Adipocyte (in vitro differentiated cells): ENCODE measurements around the gene ENAH.
"Not testable (repeated sequence)": the region's sequence is repeated elsewhere in the genome, so short reads cannot be mapped to it uniquely, and the experiment has no call there.

ENCODE experiments used
- DNase-seq: peaks from one replicate; pipeline ENCODE4 v3.0.0-alpha.2; 2015; ENCODE audit warnings: low read depth
- H3K27me3 ChIP-seq: replicated peaks from 2 replicates; pipeline ENCODE4 v1.7.0; 2013; ENCODE audit warnings: mild to moderate bottlenecking, low read length, moderate library complexity; ENCODE audit not compliant: control insufficient read depth, insufficient read depth
- H3K36me3 ChIP-seq: 2 replicates; pipeline ENCODE4 v1.7.0; 2013; ENCODE audit warnings: low read length, mild to moderate bottlenecking, moderate library complexity; ENCODE audit not compliant: control insufficient read depth, insufficient read depth, severe bottlenecking
- H3K4me1 ChIP-seq: 2 replicates; pipeline ENCODE4 v1.7.0; 2013; ENCODE audit warnings: mild to moderate bottlenecking, low read length, moderate library complexity; ENCODE audit not compliant: control insufficient read depth, insufficient read depth
- H3K4me3 ChIP-seq: 2 replicates; pipeline ENCODE4 v1.7.0; 2013; ENCODE audit warnings: mild to moderate bottlenecking, low read length, moderate library complexity
- H3K9ac ChIP-seq: 2 replicates; pipeline ENCODE4 v1.7.0; 2013; ENCODE audit warnings: mild to moderate bottlenecking, low read length, moderate library complexity
- H3K9me3 ChIP-seq: 2 replicates; pipeline ENCODE4 v1.7.0; 2013; ENCODE audit warnings: mild to moderate bottlenecking, low read length, moderate library complexity; ENCODE audit not compliant: control insufficient read depth

Gene ENAH

DNA sequence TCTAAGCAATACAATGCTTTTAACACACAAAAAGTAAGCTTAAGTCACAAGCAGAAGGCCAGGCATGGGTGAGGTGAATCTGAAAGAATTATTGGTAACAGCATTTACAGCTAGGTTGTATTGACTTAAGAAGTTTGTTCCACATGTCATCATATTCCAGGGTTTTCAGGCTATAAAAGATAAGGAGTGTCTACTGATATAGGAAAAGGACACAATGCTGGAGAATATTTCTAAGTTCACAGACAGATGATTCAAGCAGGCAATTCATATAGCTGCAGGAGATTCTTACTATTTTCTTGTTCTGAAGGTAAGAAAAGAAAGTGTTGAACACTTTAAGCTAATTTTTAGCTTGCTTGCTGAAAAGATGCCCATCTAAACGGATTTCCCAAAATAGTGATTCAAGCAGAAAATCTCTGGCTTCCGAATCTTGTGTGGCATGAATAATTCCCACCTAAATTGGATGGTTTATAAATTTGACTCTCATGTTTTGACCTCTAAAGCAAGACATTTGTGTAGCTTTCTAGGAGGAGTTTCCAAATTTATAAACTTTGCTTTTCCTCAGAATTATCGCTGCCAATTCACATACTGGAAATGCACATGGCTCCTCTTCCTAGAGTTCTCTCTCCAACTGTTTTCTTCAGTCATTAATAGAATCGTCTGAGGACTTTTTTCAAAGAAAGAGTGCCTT is 129.5 kb downstream of the ENAH start:
- Histone ChIP-seq H3K4me1 (peaks cover 14% of the 10 kb centered on the region), H3K4me3 (no peak overlapping the region), H3K36me3 (peaks cover 9% of the 10 kb centered on the region), H3K9me3 (no peaks in the 10 kb centered on the region), H3K9ac (no peak overlapping the region), H3K27me3 (no peaks in the 10 kb centered on the region)
- no peak for DNase-seq

DNA sequence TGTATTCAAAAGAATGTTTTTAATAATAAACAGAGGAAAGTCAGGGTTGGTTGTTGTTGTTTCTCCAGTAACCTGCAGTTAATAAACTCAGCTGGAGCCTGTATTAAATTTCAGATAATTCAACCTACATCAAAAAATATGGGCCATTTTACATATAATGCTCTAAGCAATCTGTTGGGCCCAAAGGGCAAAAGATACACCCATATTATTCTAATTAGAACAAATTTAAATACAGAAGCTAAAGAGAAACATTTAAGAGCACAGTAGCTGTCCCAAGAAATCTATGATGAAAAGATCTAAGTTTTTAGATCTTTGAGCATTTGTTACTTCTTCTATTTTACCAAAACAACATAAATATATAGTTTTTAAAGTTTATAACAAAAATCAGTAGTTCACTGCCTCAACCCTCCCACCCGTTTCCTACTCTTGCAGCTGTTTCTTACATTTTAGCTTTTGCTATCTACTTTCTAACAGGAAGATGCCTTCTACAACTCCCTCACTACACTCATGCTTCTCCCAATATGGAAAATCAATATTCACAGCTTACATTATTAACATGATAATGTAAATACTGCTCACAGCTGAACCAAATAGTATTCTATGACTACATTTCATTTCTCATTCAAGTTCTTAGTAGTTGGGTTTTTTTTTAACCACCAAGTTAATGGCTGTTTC is 130.2 kb downstream of the ENAH start:
- H3K4me1 ChIP-seq = peaks cover 14% of the 10 kb centered on the region
- no peak for DNase-seq

DNA sequence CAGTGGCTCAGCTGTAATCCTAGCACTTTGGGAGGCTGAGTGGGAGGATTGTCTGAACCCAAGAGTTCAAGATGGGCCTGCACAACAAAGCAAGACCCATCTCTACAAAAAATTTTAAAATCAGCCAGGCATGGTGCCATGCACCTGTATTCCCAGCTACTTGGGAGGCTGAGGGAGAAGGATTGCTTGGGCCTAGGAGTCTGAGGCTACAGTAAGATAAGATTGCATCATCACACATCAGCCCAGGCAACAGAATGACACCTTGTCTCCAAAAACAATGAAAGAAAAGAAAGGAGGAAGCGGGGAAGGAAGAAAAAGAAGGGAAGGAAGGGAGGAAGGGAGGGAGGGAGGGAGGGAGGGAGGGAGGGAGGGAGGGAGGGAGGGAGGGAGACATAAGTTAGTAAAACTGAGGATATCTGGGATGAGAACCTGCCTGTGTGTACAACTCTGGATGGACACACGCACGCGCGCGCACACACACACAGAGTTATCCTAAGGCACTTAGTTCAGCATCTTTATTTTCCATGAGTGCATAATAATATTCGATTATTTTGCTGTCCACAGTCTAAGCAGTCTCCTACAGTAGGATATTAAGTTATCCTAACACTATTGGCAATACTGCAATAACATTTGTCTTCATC is 132.2 kb downstream of the ENAH start:
- H3K9me3 ChIP-seq = no peaks in the 10 kb centered on the region
- H3K27me3 ChIP-seq = no peaks in the 10 kb centered on the region
- H3K4me3 ChIP-seq = no peak overlapping the region
- no peaks in the 10 kb centered on the region for H3K4me1 ChIP-seq
- peaks cover 25% of the 10 kb centered on the region for H3K36me3 ChIP-seq
- no peak for DNase-seq
- H3K9ac ChIP-seq = no peak overlapping the region

More for the DNA sequence above, 130.2 kb downstream of the ENAH start:
- Histone ChIP-seq H3K36me3 (peaks cover 11% of the 10 kb centered on the region), H3K27me3 (no peaks in the 10 kb centered on the region), H3K4me3 (no peak overlapping the region), H3K9ac (no peak overlapping the region), H3K9me3 (no peaks in the 10 kb centered on the region)

- Histone ChIP-seq H3K27me3 (no peaks in the 10 kb centered on the region), H3K36me3 (peaks cover 25% of the 10 kb centered on the region), H3K9me3 (no peaks in the 10 kb centered on the region), H3K4me3 (no peak overlapping the region), H3K9ac (no peak overlapping the region), H3K4me1 (no peaks in the 10 kb centered on the region)
- no peak for DNase-seq
Observed at GRCh38 chr1:225519166-225519863, 133.6 kb downstream of the ENAH start.

- peaks cover 29% of the 10 kb centered on the region for H3K36me3 ChIP-seq
- H3K9me3 ChIP-seq = no peaks in the 10 kb centered on the region
- no peak overlapping the region for H3K4me3 ChIP-seq
Observed at GRCh38 chr1:225517697-225518096, 135.2 kb downstream of the ENAH start.

DNA sequence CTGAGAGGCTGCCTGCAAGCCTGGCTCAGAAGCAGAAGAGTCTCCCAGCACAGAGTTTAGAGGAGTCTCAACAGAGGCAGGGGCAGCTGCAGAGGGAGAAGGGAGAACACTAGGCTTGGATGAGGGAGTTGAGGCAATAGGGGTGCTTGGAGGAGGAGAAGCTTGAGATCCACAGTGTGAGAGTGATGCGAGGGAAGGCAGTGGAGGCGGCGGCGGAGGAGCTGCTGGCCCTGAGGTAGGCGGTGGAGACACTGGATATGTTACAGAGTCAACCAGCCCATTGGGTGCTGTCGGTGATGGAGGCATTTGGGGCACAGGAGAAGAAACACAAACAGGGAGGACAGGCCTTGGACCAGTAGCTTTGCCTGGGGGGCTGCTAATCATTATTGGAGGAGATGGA is 135.7 kb downstream of the ENAH start:
- H3K4me3 ChIP-seq = no peak overlapping the region
- H3K36me3 ChIP-seq = peaks cover 34% of the 10 kb centered on the region
- no peak for DNase-seq
- no peak overlapping the region for H3K9ac ChIP-seq
- H3K27me3 ChIP-seq = no peaks in the 10 kb centered on the region
- H3K4me1 ChIP-seq = no peaks in the 10 kb centered on the region
- no peaks in the 10 kb centered on the region for H3K9me3 ChIP-seq

More at GRCh38 chr1:225517697-225518096, 135.2 kb downstream of the ENAH start:
- H3K9ac ChIP-seq = no peak overlapping the region
- no peaks in the 10 kb centered on the region for H3K4me1 ChIP-seq
- DNase-seq = no peak
- H3K27me3 ChIP-seq = no peaks in the 10 kb centered on the region

- no peak for DNase-seq
- Histone ChIP-seq H3K36me3 (peaks cover 45% of the 10 kb centered on the region), H3K9me3 (no peaks in the 10 kb centered on the region), H3K27me3 (no peaks in the 10 kb centered on the region), H3K4me1 (no peaks in the 10 kb centered on the region), H3K9ac (no peak overlapping the region), H3K4me3 (no peak overlapping the region)
Observed at GRCh38 chr1:225514671-225515081, 138.2 kb downstream of the ENAH start.

DNA sequence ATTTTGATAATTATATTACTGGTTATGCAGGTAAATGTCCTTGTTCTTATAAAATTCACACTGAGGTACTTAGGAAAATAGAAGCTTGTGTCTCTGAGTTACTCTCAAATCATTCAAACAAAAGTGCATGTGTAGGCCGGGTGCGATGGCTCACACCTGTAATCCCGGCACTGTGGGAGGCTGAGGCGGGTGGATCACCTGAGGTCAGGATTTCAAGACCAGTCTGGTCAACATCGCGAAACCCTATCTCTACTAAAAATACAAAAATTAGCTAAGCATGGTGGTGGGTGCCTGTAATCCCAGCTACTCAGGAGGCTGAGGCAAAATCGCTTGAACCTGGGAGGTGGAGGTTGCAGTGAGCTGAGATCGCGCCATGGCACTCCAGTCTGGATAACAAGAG is 139.3 kb downstream of the ENAH start:
- not testable (repeated sequence) for H3K27me3 ChIP-seq, H3K4me3 ChIP-seq, H3K9me3 ChIP-seq, H3K9ac ChIP-seq, H3K4me1 ChIP-seq, DNase-seq
- H3K36me3 ChIP-seq = peaks cover 36% of the 10 kb centered on the region

DNA sequence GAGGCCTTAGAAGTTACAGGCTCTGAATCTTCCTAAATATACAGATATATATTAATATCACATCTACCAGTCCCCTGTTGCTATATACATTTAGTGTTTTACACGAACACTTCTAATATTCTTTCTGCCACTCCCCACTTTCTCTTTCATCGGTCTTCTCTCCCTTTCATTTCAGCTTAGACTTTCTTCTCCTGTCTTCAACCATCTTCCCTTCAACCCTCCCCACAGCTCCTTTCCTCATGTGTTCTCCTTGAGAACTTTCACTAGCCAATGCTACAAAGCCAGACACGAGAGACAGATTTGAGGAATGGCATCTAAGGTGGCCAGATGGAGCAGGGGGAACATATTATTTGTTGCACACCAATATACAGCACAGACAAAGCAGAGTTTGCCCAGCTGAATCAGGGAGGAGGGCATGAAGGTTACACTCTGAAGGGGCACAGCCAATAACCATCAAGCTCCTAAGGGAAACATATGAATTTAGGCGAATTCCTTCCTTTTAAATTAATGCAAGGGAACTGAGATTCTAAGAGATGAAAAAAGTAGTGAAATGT is 141.0 kb downstream of the ENAH start:
- Histone ChIP-seq H3K36me3 (peaks cover 31% of the 10 kb centered on the region), H3K4me1 (peaks cover 14% of the 10 kb centered on the region), H3K9ac (no peak overlapping the region), H3K4me3 (no peak overlapping the region), H3K9me3 (no peaks in the 10 kb centered on the region), H3K27me3 (no peaks in the 10 kb centered on the region)
- no peak for DNase-seq

GRCh38 chr1:225510740-225511139 is 142.2 kb downstream of the ENAH start:
- H3K9me3 ChIP-seq, H3K27me3 ChIP-seq, DNase-seq, H3K9ac ChIP-seq, H3K4me3 ChIP-seq: not testable (repeated sequence)
- Histone ChIP-seq H3K4me1 (peaks cover 14% of the 10 kb centered on the region), H3K36me3 (peaks cover 37% of the 10 kb centered on the region)

- no peak overlapping the region for H3K4me3 ChIP-seq
- peaks cover 14% of the 10 kb centered on the region for H3K4me1 ChIP-seq
- no peak overlapping the region for H3K9ac ChIP-seq
- no peak for DNase-seq
- peaks cover 37% of the 10 kb centered on the region for H3K36me3 ChIP-seq
- no peaks in the 10 kb centered on the region for H3K27me3 ChIP-seq
- no peaks in the 10 kb centered on the region for H3K9me3 ChIP-seq
Observed at GRCh38 chr1:225509770-225510169, 143.2 kb downstream of the ENAH start.
